Measurements from ENCODE around the gene EIF2S1.

The EIF2S1 gene

GRCh38 chr14:67365476-67365875 lies 5.3 kb downstream of the EIF2S1 start:
- no peak for TF ChIP-seq POLR2A (IDR thresholded peaks at IDR 0.05; ENCODE audit: extremely low read depth, insufficient read length)
- no peak for TF ChIP-seq CTCF (IDR thresholded peaks at IDR 0.05; ENCODE audit: low read depth, low read length)
- TF ChIP-seq MYC (IDR thresholded peaks at IDR 0.05; ENCODE audit: low read depth, low read length): no peak
- TF ChIP-seq MAX (IDR thresholded peaks at IDR 0.05; ENCODE audit: low read depth, low read length): no peak
- no peak for DNase-seq (ENCODE audit: low read depth)
- no peak overlapping the region for H3K4me3 ChIP-seq (ENCODE audit: low read depth, low read length)

GRCh38 chr14:67370830-67371229 lies 10.7 kb downstream of the EIF2S1 start:
- TF ChIP-seq MAX (IDR thresholded peaks at IDR 0.05; ENCODE audit: low read depth, low read length) (no peak), CTCF (IDR thresholded peaks at IDR 0.05; ENCODE audit: low read depth, low read length) (no peak), POLR2A (IDR thresholded peaks at IDR 0.05; ENCODE audit: extremely low read depth, insufficient read length) (no peak), MYC (IDR thresholded peaks at IDR 0.05; ENCODE audit: low read depth, low read length) (no peak)
- H3K4me3 ChIP-seq (ENCODE audit: low read depth, low read length): no peak overlapping the region
- DNase-seq (ENCODE audit: low read depth): no peak

DNA sequence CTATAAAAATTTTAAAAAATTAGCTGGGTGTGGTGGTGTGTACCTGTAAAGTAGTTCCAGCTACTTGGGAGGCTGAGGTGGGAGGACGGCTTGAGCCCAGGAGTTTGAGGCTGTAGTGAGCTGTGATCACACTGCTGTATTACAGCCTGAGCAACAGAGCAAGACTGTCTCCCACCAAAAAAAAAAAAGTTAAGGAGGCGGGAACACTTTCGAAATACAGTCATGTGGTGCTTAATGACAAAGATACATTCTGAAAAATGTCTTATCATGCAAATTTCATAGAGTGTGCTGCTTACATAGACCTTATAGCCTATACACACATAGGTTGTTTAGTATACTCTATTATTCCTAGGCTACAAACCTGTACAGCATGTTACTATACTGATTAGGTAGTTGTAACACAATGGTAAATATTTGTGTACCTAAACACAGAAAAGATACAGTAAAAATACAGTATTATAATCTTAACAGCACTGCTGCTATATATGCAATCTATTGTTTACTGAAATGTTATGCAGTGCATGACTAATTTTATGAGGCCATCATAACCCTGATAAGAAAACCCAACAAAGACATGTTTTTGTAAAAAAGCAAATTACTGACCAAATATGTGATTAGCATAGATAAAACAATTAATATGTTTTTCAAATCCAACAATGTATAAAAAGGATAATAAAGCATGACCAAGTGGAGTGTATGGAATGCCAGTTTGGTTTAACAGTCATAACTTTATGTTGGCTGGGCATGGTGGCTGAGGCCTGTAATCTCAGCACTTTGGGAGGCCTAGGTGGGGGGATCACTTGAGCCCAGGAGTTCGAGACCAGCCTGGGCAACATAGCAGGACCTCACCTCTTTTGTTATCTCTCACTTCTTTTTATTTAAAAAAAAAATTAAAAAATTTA lies 11.4 kb downstream of the EIF2S1 start:
- no peak overlapping the region for H3K4me3 ChIP-seq (ENCODE audit: low read depth, low read length)
- DNase-seq (ENCODE audit: low read depth): no peak
- no peak for TF ChIP-seq MAX (IDR thresholded peaks at IDR 0.05; ENCODE audit: low read depth, low read length)

- no peak overlapping the region for H3K4me3 ChIP-seq (ENCODE audit: low read depth, low read length)
- TF ChIP-seq MAX (IDR thresholded peaks at IDR 0.05; ENCODE audit: low read depth, low read length) (no peak), MYC (IDR thresholded peaks at IDR 0.05; ENCODE audit: low read depth, low read length) (no peak), CTCF (IDR thresholded peaks at IDR 0.05; ENCODE audit: low read depth, low read length) (no peak), POLR2A (IDR thresholded peaks at IDR 0.05; ENCODE audit: extremely low read depth, insufficient read length) (no peak)
- DNase-seq (ENCODE audit: low read depth): no peak
These were observed 12.7 kb downstream of the EIF2S1 start for GRCh38 chr14:67372833-67373232.

DNA sequence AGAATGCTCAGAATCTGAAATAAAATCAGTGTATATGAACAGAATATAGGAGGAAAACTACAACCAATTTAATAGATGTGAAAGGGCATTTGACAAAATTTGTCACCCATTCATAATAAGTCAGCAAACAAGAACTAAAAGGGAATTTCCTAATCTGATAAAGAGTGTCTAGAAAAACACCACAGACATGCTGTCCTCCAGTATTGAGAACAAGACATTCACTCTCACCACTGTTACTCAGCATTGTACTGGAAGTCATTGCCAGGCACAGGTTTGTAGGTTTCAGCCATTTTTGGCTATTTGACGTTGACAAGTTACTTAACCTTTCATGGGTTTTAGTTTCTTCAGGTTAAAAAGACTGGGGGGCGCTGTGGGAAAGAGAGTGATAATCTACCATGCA lies 13.2 kb downstream of the EIF2S1 start:
- no peak overlapping the region for H3K4me3 ChIP-seq (ENCODE audit: low read depth, low read length)
- TF ChIP-seq CTCF (IDR thresholded peaks at IDR 0.05; ENCODE audit: low read depth, low read length): no peak
- no peak for TF ChIP-seq POLR2A (IDR thresholded peaks at IDR 0.05; ENCODE audit: extremely low read depth, insufficient read length)
- no peak for TF ChIP-seq MYC (IDR thresholded peaks at IDR 0.05; ENCODE audit: low read depth, low read length)
- TF ChIP-seq MAX (IDR thresholded peaks at IDR 0.05; ENCODE audit: low read depth, low read length): no peak
- DNase-seq (ENCODE audit: low read depth): no peak

DNA sequence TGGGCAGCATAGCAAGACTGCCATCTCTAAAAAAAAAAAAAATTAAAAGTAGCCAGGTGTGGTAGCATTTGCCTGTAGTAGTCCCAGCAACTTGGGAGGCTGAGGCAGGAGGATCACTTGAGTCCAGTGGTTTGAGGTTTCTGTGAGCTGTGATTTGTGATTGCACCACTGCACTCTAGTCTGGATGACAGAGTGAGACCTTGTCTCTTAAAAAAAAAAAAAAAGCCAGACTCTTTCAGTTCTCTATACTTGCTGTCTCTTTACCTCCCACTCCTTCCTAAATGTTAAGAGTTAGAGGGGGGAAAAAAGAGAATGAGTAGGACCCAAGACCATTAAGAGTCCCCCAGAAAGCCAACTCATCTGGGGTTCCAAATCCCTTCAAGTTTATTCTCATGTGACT lies 17.8 kb downstream of the EIF2S1 start:
- DNase-seq (ENCODE audit: low read depth): no peak
- H3K4me3 ChIP-seq (ENCODE audit: low read depth, low read length): no peak overlapping the region
- TF ChIP-seq CTCF (IDR thresholded peaks at IDR 0.05; ENCODE audit: low read depth, low read length) (no peak), MYC (IDR thresholded peaks at IDR 0.05; ENCODE audit: low read depth, low read length) (no peak), MAX (IDR thresholded peaks at IDR 0.05; ENCODE audit: low read depth, low read length) (no peak), POLR2A (IDR thresholded peaks at IDR 0.05; ENCODE audit: extremely low read depth, insufficient read length) (no peak)

Data from NB4 (cell line).